Suppressor macrophage treated with lipopolysaccharide for 4 hours (primary cell): ENCODE results near the gene KCNJ4.
"Not testable (repeated sequence)": the region's sequence is repeated elsewhere in the genome, so short reads cannot be mapped to it uniquely, and the experiment has no call there.

ENCODE experiments used
- DNase-seq: peaks from one replicate; pipeline ENCODE4 v3.0.0-alpha.2; 2020

Gene KCNJ4

DNA sequence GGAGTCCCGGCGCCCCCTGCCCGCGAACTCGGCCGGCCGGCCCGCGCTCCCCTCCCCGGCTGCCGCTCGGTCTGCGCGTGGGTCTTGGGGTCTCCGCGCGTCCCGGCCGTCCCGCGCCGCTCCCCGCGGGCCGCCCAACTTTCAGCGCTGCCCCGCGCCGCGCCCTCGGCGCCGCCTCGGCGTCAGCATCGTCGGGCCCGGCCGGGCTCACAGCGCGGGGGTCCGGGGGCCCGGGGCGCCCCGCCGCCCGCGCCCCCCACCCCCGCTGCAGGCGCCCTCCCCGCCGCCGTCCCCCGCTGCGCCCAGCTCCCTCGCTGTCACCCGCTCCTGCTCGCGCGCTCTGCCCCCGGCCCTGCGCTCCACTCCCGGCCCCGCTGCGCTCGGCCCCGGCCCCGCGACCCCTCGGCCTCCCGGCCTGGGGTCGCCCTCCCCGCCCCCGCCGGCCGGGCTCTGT lies at the start of gene KCNJ4:
TSS of gene KCNJ4 (minus strand) at position 124 of the 454 bp plus-strand sequence. CDS start 27,067 bp downstream, outside the sequence.
- DNase-seq, result no peak

DNA sequence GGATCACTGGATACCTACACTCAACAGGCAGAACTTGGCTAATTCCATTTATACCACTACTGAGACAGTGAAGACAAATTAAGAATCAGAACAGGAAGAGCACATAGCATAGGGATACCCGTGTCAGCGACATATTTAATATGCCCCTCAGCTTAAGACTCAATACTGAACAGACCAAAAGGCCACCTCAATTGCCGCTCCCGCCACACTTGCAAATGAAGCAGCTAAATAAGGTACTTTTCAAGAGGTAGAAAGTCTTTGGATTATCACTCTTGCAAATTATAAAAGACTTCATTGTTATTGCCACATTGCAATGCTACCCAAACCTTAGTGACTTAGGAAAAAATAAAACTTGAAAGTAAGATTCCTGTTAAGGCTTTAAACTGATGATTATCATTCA lies 48.0 kb upstream of the KCNJ4 start:
- DNase-seq, result no peak

DNA sequence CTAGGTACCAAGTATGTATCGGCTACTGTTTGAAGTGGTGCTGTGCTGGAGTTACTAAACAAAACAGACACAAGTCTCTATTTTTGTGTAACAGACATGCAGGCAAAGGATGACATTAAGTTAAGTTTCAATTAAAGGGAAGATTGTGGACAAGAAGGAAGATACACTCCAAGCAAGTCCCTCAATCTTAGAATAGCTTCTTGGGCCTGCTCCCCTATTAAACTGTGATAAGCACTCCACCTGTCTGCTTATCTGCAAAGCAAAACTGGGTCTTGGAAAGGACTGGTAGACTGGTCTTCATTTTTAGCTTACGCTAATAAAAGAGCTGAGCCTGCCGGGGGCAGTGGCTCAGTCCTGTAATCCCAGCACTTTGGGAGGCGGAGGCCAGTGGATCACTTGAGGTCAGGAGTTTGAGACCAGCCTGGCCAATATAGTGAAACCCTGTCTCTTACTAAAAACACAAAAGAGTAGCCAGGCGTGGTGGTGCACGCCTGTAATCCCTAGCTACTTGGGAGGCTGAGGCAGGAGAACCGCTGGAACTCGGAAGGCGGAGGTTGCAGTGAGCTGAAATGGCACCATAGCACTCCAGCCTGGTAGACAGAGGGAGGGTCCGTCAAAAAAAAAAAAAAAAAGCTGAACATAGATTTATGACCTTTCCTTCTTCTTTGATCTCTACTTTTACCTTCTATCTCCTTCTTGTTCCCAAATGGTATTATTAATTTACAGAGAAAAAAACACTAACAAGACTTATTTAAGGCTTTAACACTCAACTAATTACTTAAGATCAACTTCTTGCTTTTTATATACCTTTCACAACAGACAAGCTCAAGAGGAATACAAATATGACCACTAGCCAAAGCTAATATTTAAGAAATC lies 47.0 kb upstream of the KCNJ4 start:
- DNase-seq, result no peak

DNA sequence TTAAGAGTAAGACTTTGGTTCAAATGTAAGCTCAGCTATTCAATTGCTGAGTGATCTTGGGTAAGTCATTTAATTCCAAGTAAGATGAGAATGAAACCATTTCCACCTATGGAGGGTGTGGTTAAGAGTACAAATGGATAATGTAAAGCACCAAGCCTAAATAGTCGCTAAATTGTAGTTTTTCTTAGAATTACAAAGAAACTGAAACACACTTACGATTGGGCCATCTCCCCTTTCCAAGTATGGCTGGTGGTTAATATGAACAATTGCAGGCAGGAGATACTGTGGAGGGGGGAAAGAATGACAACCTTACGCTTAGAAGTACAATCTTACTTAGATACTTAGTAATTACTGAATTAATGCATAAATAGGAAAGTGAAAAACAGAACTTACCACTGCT lies 42.9 kb upstream of the KCNJ4 start:
- no peak for DNase-seq

DNA sequence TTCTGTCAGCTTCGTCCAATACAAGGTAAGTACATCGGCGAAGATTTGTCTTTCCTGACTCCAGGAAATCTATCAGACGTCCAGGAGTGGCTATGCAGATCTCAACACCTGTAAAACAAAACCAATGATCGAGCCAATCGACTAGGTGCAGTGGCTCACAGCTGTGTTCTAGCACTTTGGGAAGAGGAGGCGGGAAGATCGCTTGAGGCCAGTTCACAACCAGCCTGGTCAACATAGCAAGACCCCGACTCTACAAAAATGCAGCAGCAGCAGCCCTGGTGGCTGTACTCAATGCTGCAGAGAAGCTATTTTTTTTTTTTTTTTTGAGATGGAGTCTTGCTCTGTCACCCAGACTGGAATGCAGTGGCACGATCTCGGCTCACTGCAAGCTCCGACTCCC lies 39.9 kb upstream of the KCNJ4 start:
- no peak for DNase-seq

DNA sequence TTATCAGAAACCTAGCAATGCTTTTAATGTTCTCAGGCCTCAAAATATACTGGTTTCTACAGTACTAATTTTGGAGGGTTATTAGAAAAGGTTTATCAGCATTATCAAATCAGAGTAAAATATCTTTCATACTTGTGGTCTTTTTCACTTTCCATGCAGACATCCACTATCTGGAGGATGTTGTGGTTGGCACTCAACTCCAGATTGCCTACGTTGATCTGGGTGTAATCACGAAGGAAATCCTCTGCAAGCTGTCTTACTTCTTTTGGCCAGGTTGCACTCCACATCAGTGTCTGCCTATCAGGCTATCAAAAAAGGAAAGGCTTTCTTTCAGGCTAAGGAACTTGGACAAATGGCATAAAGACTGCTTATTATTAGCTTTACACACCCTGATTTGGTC lies 39.5 kb upstream of the KCNJ4 start:
- DNase-seq, result no peak

DNA sequence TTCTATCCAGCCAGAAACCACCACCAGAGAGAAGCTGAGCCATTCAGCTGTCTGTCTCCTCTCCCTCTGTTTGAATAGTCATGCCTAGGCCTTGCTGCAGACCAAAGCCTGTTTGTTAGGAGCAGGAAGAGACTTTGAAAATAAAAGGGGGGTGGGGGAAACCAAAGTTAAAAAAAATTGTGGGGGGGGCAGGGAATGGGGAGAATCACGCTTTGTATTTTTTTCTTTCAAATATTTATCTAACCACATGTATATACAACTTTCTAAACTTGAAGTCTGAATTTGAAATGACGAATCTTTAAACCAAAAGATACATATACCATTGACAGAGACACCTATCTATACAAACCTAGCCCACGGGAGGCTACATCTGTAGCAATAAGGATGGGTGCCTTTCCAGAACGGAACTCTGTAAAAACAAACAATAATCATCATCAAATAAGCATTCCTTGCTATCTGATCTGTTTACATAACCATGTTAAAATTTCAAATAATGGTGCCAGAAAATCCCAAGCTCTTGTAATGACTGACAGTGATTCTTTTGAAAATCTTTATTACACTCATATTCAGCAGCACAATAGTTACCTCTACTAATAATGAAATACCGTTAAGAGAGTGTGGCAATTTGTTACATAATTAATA lies 36.8 kb upstream of the KCNJ4 start:
- no peak for DNase-seq

DNA sequence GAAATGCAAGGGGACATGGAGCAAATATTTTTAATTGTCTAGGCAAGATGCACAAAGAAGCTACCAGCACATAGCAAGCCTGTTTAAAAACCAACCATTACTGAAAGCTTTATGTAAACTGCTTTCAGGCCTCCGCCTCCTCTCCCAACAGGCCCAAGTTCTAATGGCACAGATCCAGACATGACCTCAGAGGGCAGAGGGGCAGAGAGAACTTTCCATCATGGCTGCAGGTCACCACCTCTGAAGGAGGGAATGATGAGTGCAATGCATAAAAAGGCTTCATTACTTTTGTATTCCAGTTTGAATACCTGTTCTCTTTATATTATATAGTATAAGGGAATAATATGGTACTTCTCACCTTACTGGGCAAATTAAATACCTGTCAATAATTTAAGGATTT lies 35.9 kb upstream of the KCNJ4 start:
- no peak for DNase-seq

DNA sequence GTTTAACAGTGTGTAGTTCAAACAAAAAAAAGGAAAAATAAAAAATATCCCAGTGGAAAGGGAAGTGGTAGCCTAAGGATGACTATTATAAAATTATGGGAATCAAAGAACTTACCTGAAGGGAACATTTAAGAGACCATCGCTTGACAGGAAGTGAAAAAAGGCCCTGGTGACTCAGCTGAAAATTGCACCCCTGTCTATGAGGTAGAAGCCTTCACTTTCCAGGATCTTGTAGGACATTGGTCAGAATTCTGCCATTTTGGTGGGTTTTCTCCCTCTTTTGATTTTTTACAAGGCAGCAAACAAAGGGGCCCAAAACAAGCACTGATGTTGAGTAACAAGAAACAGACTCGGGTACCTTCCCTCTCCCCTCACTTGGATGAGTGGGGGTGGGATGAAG lies 35.5 kb upstream of the KCNJ4 start:
- DNase-seq, result no peak

DNA sequence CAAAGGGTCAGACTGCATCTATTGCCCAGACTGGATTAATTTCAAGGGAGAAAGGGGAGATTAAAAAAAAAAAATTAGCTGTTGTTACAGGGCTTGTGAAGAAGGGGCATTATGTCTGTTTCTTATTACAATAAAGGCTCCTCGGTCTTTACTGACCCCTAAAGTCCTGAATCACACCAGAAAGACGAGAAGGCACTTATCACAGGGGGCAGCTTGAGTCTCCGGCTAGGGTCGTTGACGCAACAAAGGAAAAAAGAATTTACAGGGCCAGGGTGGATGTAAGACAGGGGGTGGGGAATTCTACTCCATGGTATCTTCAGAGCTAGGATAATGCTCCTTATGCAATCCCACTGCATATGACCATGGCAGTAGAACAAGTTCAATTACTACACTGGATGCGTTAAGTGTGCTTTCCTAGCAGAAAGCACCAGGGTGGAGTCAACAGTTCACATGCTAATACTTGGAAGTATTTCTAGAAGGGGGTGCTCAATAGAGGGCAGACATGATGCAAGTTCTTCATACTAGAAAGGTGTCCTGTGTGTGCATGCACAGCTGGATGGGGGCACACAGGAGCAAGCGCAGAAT lies 34.7 kb upstream of the KCNJ4 start:
- no peak for DNase-seq

DNA sequence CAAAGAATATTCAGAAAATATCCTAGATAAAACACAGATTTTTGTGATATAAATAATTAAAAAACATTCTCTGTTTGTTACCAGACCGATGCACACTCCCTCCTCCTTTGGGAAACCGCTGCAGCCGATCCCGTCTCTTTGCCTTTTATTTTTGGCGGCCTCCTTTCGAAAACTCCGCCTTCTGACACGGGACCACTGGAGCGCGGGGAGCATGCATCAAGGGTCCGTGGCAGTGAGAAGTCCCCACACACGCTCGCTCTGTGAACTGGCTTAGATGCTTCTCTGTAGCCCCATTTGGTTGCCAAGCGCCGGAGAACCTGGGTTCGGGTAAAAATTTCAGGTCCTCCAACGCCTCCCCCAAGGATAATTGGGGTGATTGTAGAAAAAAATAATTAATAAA lies 34.1 kb upstream of the KCNJ4 start:
- no peak for DNase-seq

DNA sequence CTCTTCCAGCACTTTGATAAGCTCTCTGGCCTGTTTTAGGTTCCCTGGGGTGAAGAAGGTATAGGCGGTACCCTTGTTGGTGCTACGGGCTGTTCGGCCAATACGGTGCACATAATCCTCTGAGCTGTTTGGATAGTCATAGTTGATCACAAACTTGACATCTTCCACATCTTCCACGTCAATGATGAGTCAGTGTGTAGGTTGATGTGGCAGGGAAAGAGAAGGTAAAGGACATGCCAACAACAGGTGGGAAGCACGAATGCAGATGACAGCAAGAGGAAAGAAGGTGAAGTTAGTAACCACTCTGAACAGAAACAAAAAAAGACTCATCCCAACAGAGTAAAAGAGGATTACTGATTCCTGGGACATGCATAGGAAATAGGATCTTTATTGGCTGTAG lies 32.9 kb upstream of the KCNJ4 start:
- DNase-seq, result no peak

DNA sequence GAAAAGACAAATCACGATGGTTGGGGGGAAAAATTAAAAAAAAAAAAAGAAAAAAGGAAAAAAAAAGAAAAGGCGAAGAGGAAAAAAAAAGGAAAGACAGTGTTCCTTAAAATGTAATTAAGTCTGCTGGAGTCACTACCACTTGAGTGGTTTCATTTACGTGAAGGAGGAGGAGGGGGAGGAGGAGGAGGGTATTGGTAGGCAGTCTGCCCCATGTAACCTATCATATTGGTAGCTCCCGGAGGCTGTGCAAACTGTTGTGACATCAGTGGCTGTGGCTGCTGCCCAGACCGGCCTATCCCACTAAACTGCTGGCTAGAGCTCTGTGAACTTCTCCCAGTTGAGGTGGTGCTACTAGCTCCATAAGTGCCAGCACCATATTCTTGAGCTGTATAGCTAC lies 30.8 kb upstream of the KCNJ4 start:
- no peak for DNase-seq

DNA sequence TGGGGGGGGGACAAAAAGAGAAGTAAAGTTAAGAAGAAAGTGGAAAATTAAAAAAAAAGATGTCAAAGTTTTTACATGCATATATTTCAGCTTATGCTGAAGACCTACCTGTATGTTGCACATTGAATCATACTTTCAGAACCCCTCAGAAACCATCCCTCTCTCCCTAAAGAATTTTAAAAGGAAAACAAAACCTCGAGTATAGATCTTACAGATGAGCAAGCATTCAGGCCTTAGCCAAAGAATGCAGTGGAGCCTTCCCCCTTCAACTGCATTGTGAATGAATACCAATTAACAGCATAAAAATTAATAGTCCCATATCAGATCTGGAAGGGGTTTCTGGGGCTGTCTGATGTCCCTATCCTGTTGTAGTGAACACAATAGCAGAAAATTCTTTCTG lies 29.2 kb upstream of the KCNJ4 start:
- DNase-seq, result no peak

DNA sequence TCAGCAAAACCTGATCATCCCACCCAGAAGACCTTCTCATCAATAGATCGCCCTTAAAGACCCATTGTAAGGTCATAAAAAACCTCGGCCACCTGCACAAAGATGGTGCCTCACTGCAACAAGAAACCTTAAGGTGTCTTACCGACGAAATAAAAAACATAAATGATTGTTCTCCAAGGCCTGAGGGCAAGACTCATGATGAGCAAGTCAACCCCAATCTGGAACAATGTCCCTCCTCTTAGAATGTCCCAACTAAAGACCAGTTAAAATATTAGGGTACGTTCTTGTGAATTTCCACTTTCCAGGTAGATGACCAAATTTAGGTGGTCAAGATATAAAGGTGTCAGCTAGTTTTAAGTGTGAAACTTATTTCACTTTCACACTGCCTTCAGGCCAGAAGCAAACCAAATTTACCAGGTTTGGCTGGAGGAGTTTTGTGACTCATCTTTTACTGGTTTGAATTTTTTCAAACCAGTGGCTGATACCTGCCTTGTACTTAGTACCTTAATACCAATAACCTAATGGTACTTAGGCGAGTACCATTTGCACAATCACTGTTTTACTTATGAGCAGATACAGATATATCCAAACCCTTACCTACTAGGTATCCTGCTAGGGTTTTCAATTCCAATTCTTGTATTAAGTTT lies 27.8 kb upstream of the KCNJ4 start:
- DNase-seq, result no peak

DNA sequence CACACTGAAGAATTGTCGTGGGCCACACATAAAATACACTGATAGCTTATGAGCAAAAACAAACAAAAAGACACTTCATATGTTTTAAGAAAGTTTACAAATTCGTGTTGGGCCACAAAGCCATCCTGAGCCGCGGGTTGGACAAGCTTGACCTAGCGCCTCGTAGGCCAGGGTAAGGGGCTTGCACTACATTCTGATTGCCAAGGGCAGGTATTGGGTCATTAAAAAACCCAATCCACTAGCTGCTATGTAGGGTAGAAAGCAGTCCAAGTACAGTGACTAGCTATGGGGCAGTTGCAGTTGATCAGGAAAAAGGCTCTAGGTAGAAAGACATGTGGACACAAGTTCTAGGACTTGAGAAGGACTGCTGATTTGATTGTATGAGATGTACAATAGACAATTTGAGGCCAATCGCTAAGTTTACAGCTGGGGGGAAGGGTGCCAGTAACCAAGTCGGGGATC lies 26.9 kb upstream of the KCNJ4 start:
- DNase-seq, result no peak

DNA sequence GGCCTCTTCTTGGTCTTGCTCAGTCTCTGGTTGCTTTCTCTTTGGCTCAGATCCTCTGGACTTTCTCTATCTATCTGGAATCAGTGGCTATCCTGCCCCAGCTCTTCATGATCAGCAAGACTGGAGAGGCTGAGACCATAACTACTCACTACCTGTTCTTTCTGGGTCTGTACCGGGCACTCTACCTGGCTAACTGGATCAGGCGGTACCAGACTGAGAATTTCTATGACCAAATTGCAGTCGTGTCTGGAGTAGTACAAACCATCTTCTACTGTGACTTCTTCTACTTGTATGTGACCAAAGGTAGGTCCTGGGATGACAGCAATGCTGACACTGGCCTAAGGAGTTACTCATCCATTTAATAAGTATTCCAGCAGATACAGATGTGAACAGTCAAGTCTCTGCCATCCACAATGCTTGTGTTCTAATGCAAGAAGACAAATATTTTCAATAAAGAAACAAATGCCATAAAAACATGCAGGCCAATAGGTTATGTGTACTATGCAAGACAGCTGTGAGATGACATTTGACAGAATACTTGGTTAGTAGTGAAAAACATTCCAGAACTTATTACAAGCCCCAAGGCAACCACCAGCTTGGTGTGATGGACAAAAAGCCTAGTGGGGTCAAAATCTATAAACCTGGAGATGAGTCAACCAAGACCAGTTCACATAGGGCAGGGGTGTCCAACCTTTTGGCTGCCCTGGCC lies 26.3 kb upstream of the KCNJ4 start:
- no peak for DNase-seq

DNA sequence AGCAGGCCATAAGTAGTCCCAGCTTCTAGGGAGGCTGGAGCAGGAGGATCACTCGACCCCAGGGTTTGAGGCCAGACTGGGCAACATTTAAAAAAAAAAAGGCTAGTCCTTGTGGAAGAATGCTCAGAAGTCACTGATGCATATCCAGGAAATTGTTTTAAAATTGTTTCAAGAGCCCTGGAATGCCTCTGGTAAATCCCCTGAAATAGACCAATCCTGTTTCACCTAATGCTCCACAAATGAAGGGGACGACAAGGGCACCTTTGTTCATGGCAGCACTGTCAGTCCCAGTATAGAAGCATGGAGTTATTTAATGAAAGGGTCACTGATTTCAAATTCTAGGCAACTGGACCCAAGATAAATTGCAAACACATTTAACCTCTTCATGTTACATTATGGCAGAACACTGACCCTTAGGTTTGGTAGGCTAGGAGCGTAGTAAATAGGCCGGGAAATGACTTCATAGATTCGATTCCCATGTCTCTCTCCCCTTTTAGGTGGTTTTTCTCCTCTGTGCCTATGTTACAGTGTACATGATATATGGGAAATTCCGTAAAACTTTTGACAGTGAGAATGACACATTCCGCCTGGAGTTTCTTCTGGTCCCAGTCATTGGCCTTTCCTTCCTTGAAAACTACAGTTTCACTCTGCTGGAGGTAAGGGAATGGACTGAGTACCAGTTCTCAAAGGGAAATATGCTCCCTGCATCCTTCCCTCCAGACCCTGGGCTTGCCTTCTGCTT lies 24.3 kb upstream of the KCNJ4 start:
- DNase-seq, result no peak

DNA sequence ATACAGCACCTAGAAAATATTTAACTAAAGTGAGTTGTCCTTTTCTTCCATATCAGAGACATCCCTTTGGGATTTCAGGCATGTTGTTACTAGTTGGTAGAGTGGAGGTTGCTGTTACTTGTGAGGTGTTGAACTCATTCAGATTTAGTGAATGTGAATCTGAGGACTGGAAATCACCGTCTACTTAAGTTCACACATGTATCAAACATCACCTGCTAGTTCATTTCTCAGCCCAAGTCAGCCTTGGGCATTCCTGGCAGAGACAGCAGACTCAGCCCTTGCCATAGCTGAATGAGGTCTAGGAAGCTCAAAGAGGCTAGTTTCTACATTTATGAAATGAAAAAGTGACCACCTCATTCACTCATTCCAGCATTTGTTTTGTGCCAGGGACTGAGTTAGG lies 22.6 kb upstream of the KCNJ4 start:
- no peak for DNase-seq

DNA sequence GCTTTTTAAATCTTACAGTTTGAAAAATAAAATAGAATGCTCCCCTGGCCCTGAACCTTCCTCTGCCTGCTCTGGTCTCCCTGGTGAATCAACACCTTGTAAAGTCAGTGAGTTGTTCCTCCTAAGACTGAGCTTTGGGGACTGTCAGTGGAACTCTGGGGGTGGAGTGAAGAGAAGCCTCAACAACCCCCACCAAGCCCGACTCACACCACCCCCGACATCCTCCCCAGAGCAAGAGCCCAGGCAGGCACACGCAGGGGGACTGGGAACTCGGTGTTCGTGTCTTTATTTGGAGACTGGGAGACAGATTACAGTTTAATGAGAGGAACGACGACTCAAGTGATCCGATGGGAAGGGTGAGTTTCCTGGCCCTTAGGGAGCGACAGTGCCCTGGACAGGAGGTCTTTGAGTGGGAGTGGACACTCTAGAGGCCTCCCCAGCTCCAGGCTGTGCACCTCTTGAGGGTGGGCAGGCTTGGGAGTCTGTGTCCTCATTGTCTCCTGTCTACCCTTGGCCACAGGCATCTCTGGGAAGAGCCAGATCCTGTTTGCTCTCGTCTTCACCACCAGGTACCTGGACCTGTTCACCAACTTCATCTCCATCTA lies 19.1 kb upstream of the KCNJ4 start:
- DNase-seq, result no peak

DNA sequence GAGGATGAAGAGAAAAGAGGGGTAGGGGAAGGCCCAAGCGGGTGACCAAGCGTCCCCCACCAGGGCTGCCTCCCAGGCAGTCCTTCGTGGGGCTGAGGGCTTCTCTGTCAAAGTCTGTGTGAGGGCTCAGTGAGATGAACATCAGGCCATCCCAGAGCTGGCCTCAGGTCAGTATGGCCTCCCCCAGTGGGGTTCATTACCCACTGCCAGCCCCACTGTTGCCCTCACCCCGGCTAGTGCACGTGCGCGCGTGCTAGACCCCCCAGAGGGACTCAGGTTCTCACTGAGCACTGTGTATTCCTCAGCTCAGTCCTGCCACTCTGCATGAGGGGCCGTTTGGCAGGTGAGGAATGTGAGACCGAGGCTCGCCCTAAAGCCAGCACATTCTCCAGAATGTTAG lies 16.2 kb upstream of the KCNJ4 start:
- no peak for DNase-seq

DNA sequence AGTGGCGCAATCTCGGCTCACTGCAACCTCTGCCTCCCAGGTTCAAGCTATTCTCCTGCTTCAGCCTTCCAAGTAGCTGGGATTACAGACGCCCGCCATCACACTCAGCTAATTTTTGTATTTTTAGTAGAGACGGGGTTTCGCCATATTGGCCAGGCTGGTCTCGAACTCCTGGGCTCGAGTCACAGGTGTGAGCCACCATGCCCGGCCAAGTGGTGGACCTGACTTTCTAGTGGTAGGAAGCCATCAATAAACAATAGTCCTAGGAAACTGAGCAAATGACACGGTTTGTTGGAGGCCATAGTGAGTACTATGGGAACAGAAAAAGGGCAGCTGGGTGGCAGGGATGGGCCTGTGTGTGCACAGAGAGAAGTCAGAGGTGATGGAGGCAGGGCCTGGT lies 15.2 kb upstream of the KCNJ4 start:
- not testable (repeated sequence) for DNase-seq
